Esophagus squamous epithelium (tissue), 5 donors: ENCODE results near the gene SERPINH1. TPM values are rescaled to one million over a fixed set of nuclear protein-coding genes. Genes with fewer than 3 reads are reported as not detected.

Experiments used
- DNase-seq: peaks from one replicate; lab custom pipeline; 2025; lab: John Stamatoyannopoulos, UW
- H3K27ac ChIP-seq, 4 donors: fragments of 200-600 bp; sonication (generic); one replicate each; pipeline ENCODE4 v1.5.1; 2016 to 2019; ENCODE audit warnings: mild to moderate bottlenecking in 1 of 4
- H3K27me3 ChIP-seq, 4 donors: fragments of 200-600 bp; sonication (generic); 1 replicate in 3 of 4; 2 replicates in 1 of 4; pipeline versions ENCODE4 v1.5.1 to v1.6.0; 2017 to 2021; ENCODE audit warnings: antibody characterized with exemption in 1 of 4
- H3K36me3 ChIP-seq, 3 donors: fragments of 200-600 bp; sonication (generic); one replicate each; pipeline ENCODE4 v1.5.1; 2016 to 2019
- H3K4me1 ChIP-seq, 3 donors: fragments of 200-600 bp; sonication (generic); one replicate each; pipeline ENCODE4 v1.5.1; 2017 to 2019
- H3K4me3 ChIP-seq, 4 donors: fragments of 200-600 bp; sonication (generic); 1 replicate in 3 of 4; 2 replicates in 1 of 4; pipeline ENCODE4 v1.5.1; 2016 to 2019; ENCODE audit warnings: mild to moderate bottlenecking in 2 of 4, moderate library complexity in 1 of 4
- H3K9me3 ChIP-seq, 3 donors: fragments of 200-600 bp; sonication (generic); one replicate each; pipeline ENCODE4 v1.5.1; 2016 to 2019
- POLR2A ChIP-seq, 4 donors: fragments of 450-650 bp; IDR thresholded peaks; one replicate each; pipeline ENCODE4 v1.6.1; 2017; ENCODE audit warnings: antibody characterized with exemption in 4 of 4, mild to moderate bottlenecking in 4 of 4, moderate library complexity in 3 of 4
- whole genome bisulfite sequencing, 2 donors: methylation state at CpG; one replicate each; pipeline ENCODE4 v1.1.5; 2018; 5-methylcytosine and 5-hydroxymethylcytosine counted together
- intact Hi-C: fragments of 100-400 bp; cut with DNase I; formaldehyde crosslinking; loops from one replicate; pipeline ENCODE4 v1.15.0; 2022
- total RNA-seq, 4 donors: library from RNA; depleted of rRNA; stranded (reverse); fragments of >200 nt; gene quantifications; one replicate each; pipeline ENCODE4 v1.1.0, GENCODE V29; 2016
- TF ChIP-seq, protein P1 (sequence below), 6 experiments: fragments of 450-650 bp in 4 of 6; fragments of 200-600 bp in 2 of 6; sonication (generic) in 2 of 6; IDR thresholded peaks; one replicate each; pipeline ENCODE4 v1.5.1; 2016 to 2019; ENCODE audit warnings: antibody characterized with exemption in 6 of 6, mild to moderate bottlenecking in 4 of 6, moderate library complexity in 4 of 6
- donor health status: DM: yes; HTN: yes; CAD: no.

Gene SERPINH1
- total RNA-seq, 4 donors from 2014 or later: 41.4 to 70.1 (median 46.5) TPM

- TF ChIP-seq POLR2A (IDR thresholded peaks at IDR 0.05): no peak
- TF ChIP-seq, protein P1, sequence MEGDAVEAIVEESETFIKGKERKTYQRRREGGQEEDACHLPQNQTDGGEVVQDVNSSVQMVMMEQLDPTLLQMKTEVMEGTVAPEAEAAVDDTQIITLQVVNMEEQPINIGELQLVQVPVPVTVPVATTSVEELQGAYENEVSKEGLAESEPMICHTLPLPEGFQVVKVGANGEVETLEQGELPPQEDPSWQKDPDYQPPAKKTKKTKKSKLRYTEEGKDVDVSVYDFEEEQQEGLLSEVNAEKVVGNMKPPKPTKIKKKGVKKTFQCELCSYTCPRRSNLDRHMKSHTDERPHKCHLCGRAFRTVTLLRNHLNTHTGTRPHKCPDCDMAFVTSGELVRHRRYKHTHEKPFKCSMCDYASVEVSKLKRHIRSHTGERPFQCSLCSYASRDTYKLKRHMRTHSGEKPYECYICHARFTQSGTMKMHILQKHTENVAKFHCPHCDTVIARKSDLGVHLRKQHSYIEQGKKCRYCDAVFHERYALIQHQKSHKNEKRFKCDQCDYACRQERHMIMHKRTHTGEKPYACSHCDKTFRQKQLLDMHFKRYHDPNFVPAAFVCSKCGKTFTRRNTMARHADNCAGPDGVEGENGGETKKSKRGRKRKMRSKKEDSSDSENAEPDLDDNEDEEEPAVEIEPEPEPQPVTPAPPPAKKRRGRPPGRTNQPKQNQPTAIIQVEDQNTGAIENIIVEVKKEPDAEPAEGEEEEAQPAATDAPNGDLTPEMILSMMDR (IDR thresholded peaks at IDR 0.05): no peak
- intact Hi-C loops: no loop called here
- no peak for DNase-seq
- H3K36me3 ChIP-seq: no peaks in the 10 kb centered on the region
- no peaks in the 10 kb centered on the region for H3K9me3 ChIP-seq
- H3K4me3 ChIP-seq: no peak overlapping the region
- no peak overlapping the region for H3K27ac ChIP-seq
- H3K27me3 ChIP-seq: peaks cover 0 to 27% (median 0%) of the 10 kb centered on the region in 4 donors
- peaks cover 0 to 4% (median under 1%) of the 10 kb centered on the region in 3 donors for H3K4me1 ChIP-seq
Observed at GRCh38 chr11:75598264-75598663, 36.2 kb downstream of the SERPINH1 start.

DNA sequence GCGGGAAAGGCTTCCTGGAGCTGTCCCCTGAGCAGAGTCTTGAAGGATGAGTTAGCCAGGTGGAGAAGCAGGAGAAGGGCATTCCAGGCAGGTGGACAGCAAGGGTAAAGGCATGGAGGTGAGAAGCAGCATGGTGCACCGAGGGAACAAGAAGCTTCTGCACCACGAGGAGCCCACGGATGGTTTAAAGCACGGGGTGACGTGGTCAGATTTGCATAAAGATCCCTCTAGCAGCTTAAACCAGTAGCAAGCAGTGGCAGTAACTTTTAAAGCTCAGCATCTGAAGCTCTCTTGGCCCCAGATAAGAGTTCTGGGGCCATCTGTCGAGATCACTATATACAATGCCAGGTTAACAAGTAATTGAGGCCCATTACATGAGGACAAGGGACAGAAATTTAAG, 36.8 kb downstream of the SERPINH1 start:
- TF ChIP-seq, protein P1 (IDR thresholded peaks at IDR 0.05): no peak
- TF ChIP-seq POLR2A (IDR thresholded peaks at IDR 0.05): no peak
- peaks cover 0 to 10% (median 7%) of the 10 kb centered on the region in 3 donors for H3K4me1 ChIP-seq
- no peaks in the 10 kb centered on the region for H3K36me3 ChIP-seq
- no peak for DNase-seq
- no peak overlapping the region for H3K27ac ChIP-seq
- no peaks in the 10 kb centered on the region for H3K9me3 ChIP-seq
- H3K27me3 ChIP-seq: peaks cover 0 to 27% (median 0%) of the 10 kb centered on the region in 4 donors
- intact Hi-C loops: no loop called here
- no peak overlapping the region for H3K4me3 ChIP-seq
- 68 to 81% methylated on average over 7 of the region's 7 CpGs for WGBS, 2 donors

DNA sequence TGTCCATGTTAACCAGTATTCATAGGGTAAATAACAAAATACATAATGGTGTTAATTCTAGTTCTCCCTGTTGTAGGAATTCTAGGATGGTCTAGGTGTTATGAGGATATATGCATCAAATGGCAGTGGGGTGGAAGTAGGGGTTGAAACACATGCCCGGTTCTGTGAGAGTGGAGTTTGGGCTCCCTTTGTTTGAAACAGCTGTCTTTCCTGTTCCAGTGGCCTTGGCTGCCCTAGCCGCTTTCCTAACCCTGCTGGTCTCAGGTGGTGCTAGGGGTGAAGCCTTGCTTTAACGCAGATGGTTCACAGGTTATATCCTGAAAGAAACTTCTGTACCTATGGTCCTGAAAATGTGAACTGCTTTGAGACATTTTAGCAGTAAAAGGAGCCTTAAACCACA, 38.3 kb downstream of the SERPINH1 start:
- peaks cover 0 to 14% (median 7%) of the 10 kb centered on the region in 3 donors for H3K4me1 ChIP-seq
- H3K27ac ChIP-seq: no peak overlapping the region
- TF ChIP-seq, protein P1 (IDR thresholded peaks at IDR 0.05): no peak
- TF ChIP-seq POLR2A (IDR thresholded peaks at IDR 0.05): no peak
- H3K4me3 ChIP-seq: no peak overlapping the region
- H3K9me3 ChIP-seq: no peaks in the 10 kb centered on the region
- peaks cover 0 to 30% (median 0%) of the 10 kb centered on the region in 4 donors for H3K27me3 ChIP-seq
- DNase-seq: no peak
- intact Hi-C loops: no loop called here
- H3K36me3 ChIP-seq: no peaks in the 10 kb centered on the region
- WGBS, 2 donors: 81 to 85% methylated on average over 3 of the region's 3 CpGs

- WGBS, 2 donors: 91 to 95% methylated on average over 7 of the region's 7 CpGs
- intact Hi-C loops: no loop called here
- no peaks in the 10 kb centered on the region for H3K9me3 ChIP-seq
- DNase-seq: no peak
- peaks cover 0 to 14% (median 7%) of the 10 kb centered on the region in 3 donors for H3K4me1 ChIP-seq
- no peaks in the 10 kb centered on the region for H3K36me3 ChIP-seq
- H3K27ac ChIP-seq: no peak overlapping the region
- TF ChIP-seq POLR2A (IDR thresholded peaks at IDR 0.05): no peak
- peaks cover 0 to 32% (median 0%) of the 10 kb centered on the region in 4 donors for H3K27me3 ChIP-seq
- no peak overlapping the region for H3K4me3 ChIP-seq
Observed at GRCh38 chr11:75601494-75601893, 39.4 kb downstream of the SERPINH1 start.

DNA sequence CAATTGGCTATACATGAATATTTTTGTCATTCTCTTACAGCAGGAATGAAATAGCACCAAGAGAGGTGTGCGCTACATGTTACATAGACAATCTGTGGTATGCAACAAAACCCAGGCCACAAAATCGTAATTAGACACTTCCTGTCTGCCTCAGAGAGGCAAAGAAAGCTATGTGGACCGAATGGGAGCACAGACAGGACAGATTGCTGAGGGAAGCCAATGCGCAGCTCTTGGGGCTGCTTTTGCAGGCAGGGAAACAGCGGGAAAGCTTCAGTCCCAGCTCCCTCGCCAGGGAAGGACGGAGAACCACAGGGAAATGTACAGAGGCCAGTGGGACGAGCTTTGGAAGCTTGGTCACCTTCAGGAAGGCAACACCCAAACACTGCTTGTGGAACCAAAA, 40.9 kb downstream of the SERPINH1 start:
- intact Hi-C loops: no loop called here
- TF ChIP-seq, protein P1 (IDR thresholded peaks at IDR 0.05): no peak
- 72 to 74% methylated on average over 8 of the region's 8 CpGs for WGBS, 2 donors

More for the DNA sequence above, 40.9 kb downstream of the SERPINH1 start:
- no peak overlapping the region for H3K27ac ChIP-seq
- H3K27me3 ChIP-seq: peaks cover 0 to 40% (median 0%) of the 10 kb centered on the region in 4 donors
- H3K9me3 ChIP-seq: no peaks in the 10 kb centered on the region
- H3K4me1 ChIP-seq: peaks cover 0 to 14% (median 7%) of the 10 kb centered on the region in 3 donors
- DNase-seq: no peak
- no peaks in the 10 kb centered on the region for H3K36me3 ChIP-seq
- no peak overlapping the region for H3K4me3 ChIP-seq
